GM21786 (cell line): ENCODE results near the gene GOLGA8N.
A peak's percentile ranks its signal among the peaks of the same experiment; 100 is the strongest.

Experiments used
- ATAC-seq: cut with Tn5 transposase; IDR thresholded peaks from one replicate; pipeline ENCODE4 v1.9.1; 2021; ENCODE audit not compliant: unreplicated experiment

GOLGA8N gene

GRCh38 chr15:32651229-32651837, 58.1 kb downstream of the GOLGA8N start:
- ATAC-seq = peak; percentile 86

- no peak for ATAC-seq
Measured at GRCh38 chr15:32652178-32652577, 58.9 kb downstream of the GOLGA8N start.

- ATAC-seq = no peak
Measured at GRCh38 chr15:32656091-32656490, 62.8 kb downstream of the GOLGA8N start.

- no peak for ATAC-seq
Measured at GRCh38 chr15:32656496-32656895, 63.2 kb downstream of the GOLGA8N start.
